ENCODE results near the gene USP32.
A peak's percentile ranks its signal among the peaks of the same experiment; 100 is the strongest.
"Not testable (repeated sequence)": the region's sequence is repeated elsewhere in the genome, so short reads cannot be mapped to it uniquely, and the experiment has no call there.

The USP32 gene

GRCh38 chr17:60392042-60392844 lies at the start of gene USP32:
TSS of gene USP32 (minus strand) at chr17:60392133. CDS start at chr17:60391939, 194 bp downstream.
- DNase-seq = peak; percentile 91

DNA sequence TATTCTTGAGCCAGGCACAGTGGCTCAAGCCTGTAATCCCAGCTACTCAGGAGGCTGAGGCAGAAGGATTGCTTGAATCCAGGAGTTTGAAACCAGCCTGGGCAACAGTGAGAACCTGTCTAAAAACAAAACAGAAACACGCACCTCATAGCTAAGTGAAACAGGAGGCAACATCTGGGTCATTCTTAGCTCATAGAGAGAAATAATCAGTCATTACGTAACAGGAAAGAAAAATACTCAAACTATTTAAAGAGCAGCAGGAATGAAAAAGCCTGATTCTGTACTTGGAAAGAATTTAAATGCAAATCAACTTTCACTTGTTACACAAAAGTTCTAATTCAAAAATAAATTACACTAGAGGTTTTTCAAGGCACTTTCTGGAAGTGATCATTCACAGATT lies 47.6 kb upstream of the USP32 start:
- DNase-seq = no peak

GRCh38 chr17:60436676-60437075 lies 44.7 kb upstream of the USP32 start:
- no peak for DNase-seq

DNA sequence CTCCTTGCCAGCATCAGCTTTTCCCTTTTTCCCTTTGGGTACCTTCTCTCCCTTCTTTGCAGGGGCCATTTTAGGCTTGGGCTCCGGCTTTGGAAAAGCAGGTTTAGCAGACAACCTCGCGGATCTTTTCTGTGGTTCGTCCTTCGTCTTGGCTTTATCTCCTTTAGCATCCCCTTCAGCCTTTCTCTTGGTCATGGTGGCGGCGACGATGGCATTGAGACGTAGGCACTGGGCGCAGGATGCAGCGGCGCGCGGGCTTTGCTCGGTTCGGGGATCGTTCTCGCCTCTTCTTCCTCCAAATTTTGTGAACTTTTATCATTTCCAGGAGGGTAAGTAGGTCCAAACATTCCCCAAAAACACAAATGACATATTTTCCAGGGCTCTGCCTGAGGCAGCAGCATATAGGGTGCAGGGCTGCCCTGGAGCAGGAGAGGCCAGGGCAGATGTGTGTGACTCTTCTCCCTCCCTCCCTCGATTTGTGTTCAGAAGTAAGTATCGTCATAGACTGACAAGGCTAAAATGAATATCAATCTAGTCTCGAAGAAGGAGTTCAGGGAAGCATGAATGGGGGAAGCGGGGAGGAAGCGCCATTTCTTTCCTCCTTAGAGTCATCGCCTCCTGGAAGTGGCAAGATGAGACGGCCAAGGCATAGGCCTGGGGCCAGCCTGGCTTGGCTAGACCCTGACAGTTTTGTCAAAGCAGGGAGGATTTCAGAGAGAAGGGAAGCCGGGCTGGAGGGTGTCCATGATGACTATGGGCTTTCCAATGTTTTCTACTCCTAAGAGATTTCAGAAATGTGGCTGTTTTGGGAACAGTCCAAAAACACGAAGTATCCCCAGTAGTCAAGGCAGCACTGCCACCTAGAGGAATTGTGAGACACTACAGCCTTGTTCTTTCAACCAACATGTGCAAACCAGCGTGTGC lies 43.6 kb upstream of the USP32 start:
- peak; percentile 66 for DNase-seq

DNA sequence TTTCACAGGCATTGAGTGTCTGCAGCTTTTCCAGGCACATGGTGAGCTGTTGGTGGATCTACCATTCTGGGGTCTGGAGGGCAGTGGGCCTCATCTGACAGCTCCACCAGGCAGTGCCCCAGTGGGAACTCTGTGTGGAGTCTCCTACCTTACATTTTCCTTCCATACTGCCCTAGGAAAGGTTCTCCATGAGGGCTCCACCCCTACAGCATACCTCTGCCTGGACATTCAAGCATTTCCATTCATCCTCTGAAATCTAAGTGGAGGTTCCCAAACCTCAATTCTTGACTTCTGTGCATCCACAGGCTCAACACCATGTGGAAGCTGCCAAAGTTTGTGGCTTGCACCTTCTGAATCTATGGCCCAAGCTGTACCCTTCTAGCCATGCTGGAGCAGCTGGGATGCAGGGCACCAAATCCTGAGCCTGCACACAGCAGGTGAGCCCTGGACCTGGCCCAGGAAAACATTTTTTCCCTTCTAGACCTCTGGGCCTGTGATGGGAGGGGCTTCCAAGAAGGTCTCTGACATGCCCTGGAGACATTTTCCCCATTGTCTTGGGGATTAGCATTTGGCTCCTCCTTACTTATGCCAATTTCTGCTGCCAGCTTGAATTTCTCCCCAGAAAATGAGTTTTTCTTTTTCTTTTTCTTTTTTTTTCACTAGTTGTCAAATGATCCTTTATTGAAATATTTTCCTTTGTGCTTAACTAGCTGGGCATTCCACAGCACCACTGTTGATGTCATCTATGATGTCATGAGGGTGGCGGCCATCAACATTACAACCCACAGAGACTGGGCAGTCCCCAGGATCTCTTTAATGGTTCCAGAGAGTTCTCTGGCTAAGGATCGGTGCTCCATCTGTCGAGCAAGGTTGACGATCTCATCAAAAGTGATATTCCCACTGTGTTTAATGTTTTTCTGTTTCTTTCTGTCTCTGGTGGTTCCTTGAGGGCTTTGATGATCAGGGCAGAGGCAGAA lies 41.4 kb upstream of the USP32 start:
- not testable (repeated sequence) for DNase-seq

GRCh38 chr17:60430561-60430960 lies 38.6 kb upstream of the USP32 start:
- not testable (repeated sequence) for DNase-seq

DNA sequence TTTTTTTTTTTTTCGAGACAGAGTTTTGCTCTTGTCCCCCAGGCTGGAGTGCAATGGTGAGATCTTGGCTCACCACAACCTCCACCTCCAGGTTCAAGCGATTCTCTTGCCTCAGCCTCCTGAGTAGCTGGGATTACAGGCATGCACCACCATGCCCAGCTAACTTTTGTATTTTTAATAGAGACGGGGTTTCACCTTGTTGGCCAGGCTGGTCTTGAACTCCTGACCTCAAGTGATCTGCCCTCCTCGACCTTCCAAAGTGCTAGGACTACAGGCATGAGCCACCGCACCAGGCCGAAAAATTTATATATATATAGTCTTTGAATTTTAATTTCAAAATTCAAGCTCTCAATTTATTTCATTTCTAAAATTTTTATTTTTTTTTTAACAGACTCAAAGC lies 36.6 kb upstream of the USP32 start:
- not testable (repeated sequence) for DNase-seq

GRCh38 chr17:60426596-60426995 lies 34.7 kb upstream of the USP32 start:
- DNase-seq = no peak

DNA sequence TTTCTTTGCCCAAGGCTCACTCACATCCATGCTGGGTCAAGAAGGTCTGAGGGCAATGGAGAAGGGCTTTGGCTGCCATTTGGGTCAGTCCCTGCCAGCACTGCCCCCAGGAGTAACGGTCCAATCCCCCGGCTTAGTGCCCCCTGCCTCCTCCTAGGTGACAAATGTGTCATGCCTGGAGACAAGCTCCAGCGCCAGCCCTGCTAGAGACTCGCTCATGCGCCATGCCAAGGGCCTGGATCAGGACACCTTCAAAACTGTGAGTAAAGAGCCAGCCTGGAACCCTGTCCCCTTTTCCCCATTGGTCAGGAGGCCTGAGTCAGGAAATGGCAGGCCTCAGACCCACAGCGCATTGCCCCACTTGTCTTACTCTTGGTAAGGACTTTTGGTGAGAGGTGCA lies 33.7 kb upstream of the USP32 start:
- no peak for DNase-seq

- DNase-seq = no peak
Measured at GRCh38 chr17:60423865-60424264, 31.9 kb upstream of the USP32 start.

DNA sequence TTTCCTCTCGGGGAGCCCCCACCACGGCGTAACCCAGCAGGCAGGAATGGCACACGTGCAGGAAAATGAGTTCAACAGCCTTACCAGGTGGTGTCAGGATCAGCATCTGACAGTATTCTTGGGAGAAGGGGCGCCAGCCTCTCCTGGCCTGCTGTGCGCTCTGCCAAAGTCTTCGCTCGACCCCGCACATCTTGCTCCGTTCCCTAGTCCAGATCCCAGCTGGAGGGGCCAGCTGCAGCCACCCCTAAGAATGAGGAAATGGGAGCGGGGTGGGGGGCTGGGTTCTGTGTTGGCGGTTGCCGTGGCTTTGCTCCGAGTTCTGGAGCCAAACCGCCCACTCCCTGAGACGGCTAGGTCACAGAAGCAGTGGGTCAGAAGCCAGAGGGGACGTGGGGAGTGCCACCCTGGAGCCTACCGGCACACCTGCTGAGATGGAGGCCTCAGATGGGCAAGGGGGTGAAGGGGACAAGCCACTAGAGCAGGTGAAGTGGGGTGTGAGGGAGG lies 30.3 kb upstream of the USP32 start, which contains the start of gene CHCT1:
Gene CHCT1, plus strand, starts transcription at position 328 of the 504 bp plus-strand sequence. Its CDS starts 104 bp downstream, at position 432.
- DNase-seq = no peak

DNA sequence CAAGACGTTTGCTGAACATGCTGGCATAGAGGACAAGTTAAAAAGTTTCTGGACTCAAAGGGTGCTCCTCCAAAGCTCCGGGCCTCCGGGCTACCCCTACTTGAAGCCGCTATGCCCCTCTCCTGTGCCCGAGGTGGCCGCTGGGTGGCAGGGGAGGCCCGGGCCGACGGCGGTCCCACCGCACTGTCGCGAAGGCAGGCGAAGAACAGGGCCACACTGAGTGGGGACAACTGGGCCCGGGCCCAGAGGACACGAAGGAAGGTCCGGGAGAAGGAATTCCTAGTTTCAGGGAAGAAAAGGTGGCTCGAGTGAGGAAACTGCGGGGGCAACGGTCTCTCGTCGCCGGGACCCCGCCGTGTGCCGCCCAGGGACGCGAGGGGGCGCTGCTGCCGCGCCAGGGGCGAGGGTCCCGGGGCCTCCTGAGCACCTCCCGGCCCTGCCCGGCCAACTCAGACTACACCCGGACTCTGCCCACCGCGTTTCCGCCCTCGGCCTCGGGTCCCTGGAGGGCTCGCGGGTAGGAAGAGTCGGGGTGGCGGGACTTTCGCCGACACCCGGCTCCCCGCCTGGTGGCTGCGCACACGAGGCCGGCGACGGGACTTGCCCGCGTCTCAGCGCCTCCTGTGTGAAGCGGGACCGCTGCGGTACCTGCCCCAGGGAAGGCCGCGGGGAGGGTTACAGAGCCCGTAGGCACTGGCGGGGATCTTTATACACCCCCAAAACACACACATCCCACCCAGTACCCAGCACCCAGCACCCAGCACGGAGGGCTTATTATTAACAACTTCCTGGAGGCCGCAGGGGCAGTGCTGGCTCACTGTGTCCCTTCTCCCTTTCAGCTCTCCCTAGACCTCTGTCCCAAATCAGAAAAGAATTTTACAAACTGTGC lies 29.6 kb upstream of the USP32 start:
- no peak for DNase-seq

- DNase-seq = not testable (repeated sequence)
Measured at GRCh38 chr17:60419875-60420274, 27.9 kb upstream of the USP32 start.

GRCh38 chr17:60419003-60419402 lies 27.1 kb upstream of the USP32 start:
- not testable (repeated sequence) for DNase-seq

DNA sequence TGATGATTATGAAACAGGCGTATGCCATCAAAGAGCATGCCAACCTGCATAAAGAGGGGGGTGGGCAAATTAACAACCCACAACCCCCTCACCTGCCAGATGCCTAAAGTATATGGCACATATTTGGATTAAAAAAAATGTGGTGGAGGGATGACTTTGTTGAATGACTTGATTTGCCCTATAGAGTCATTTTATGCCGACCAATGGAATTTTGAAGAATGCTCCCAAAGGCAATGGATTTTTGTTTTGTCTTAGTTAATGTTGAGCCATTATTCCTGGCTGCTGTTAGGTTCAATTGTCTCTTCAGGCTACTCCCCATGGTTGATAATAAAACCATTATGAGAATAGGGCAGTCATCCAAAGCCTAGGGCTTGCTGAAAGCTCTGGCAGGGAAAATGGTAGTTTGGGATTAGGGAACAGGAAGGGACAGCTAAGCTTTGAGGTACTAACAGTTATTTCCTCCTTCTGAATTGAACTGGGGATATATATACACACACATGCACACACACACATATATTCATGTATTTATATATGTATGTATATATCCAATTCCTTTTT lies 24.5 kb upstream of the USP32 start:
- DNase-seq = no peak

DNA sequence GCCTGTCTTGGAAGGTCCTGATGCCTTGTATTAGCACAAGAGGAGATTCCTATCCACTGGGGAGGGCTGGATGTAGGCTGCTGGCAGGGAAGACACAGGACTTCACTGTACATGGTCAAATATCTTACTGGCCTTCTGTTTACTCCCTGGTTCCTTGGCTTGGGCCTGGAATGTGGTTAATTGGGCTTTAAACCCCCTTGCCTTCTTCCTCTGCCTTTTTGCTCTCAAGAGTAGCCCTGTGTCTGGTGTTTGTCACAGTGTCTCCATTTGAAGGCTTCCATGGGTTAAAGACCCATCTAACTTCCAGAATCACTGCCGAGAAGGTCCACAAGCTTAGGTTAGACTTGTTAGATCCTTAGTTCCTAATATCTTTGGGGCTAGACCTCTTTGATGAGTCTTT lies 23.2 kb upstream of the USP32 start:
- no peak for DNase-seq

DNA sequence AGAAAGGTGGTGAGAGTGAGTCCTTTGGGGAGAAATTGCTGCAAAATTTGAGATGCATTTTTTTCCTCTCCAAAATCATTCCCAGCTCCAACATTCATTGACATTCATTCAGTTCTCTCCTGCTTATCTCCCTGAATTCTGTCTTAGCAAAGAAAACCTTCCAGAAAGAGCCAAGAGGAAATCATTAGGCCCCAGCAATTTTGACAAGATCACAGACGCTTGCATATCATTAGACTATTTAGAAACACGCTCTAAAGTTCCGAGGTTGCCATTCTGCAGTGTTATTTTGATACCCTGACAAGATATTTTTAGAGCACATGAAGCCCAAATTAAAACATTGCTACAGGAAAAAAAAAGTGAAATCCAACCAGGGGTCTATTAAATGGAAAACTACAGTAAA lies 20.8 kb upstream of the USP32 start:
- no peak for DNase-seq

DNA sequence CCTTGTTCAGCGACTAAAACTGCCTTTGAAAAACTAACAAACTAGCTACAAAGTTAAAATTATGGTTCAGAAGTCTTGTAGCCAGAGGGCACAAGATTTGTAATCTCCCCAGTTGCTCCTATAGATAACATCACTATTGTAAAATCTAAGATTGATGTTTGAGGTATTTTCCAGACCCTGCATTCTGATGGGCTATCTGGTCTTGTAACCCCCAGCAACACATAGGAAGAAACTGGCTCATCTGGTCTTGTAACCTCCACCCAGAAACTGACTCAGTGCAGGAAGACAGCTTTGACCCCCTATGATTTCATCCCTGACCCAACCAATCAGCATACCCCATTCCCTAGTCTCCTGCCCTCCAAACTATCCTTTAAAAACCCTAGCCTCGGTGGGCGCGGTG lies 18.1 kb upstream of the USP32 start:
- DNase-seq = no peak

GRCh38 chr17:60406887-60407286 lies 15.0 kb upstream of the USP32 start:
- no peak for DNase-seq

- no peak for DNase-seq
Measured at GRCh38 chr17:60403962-60404361, 12.0 kb upstream of the USP32 start.

GRCh38 chr17:60403523-60403810 lies 11.5 kb upstream of the USP32 start:
- DNase-seq = no peak

All from NCI-H1105 treated with DMSO at 0.1 percent for 48 hours (cell line).